HFFc6 (cell line): ENCODE data around the gene SOX12. TPM values are rescaled to one million over a fixed set of nuclear protein-coding genes. Genes with fewer than 3 reads are reported as not detected.

Source experiments
- DNase-seq: peaks from one replicate; pipeline ENCODE4 v3.0.0-alpha.2; 2018
- H3K27ac Mint-ChIP-seq: 2 replicates; pipeline ENCODE4 v1.8.0; 2020; ENCODE audit warnings: mild to moderate bottlenecking, mixed read lengths
- H3K27me3 Mint-ChIP-seq: 2 replicates; pipeline ENCODE4 v1.8.0; 2021; ENCODE audit warnings: mild to moderate bottlenecking, moderate library complexity, mixed read lengths; ENCODE audit not compliant: insufficient read depth
- H3K36me3 Mint-ChIP-seq: 2 replicates; pipeline ENCODE4 v1.8.0; 2021; ENCODE audit warnings: low read depth, mixed read lengths
- H3K4me1 Mint-ChIP-seq: 2 replicates; pipeline ENCODE4 v1.8.0; 2020; ENCODE audit warnings: low read depth, mixed read lengths
- H3K4me3 Mint-ChIP-seq: 2 replicates; pipeline ENCODE4 v1.8.0; 2020; ENCODE audit warnings: mild to moderate bottlenecking, moderate library complexity, mixed read lengths
- H3K9me3 Mint-ChIP-seq: 2 replicates; pipeline ENCODE4 v1.8.0; 2020; ENCODE audit warnings: mild to moderate bottlenecking, mixed read lengths
- CTCF ChIP-seq: fragments of 200-600 bp; sonication (generic); IDR thresholded peaks from 2 replicates; pipeline ENCODE4 v1.5.0; 2021; ENCODE audit warnings: antibody characterized with exemption, mild to moderate bottlenecking
- total RNA-seq, 6 experiments: library from RNA; stranded (reverse); fragmentation: NEBNext Ultra II Directional; extraction: Animal tissue kit (Norgen Biotek cat#: 25700); gene quantifications; 2 replicates in 1 of 6; 3 replicates in 5 of 6; pipeline ENCODE4 v1.2.3, GENCODE V29; 2021

Gene SOX12
- total RNA-seq, 6 experiments from 2014 or later, result 24.5 to 26.3 (median 25.0) TPM

GRCh38 chr20:343107-343506 is 17.8 kb downstream of the SOX12 start:
- no peak for TF ChIP-seq CTCF
- Mint-ChIP-seq H3K9me3 (peaks cover 40% of the 10 kb centered on the region), H3K4me3 (no peak overlapping the region), H3K27ac (no peak overlapping the region), H3K27me3 (peaks cover 8% of the 10 kb centered on the region), H3K36me3 (peaks cover 37% of the 10 kb centered on the region), H3K4me1 (peaks cover 18% of the 10 kb centered on the region)
- DNase-seq, result no peak

GRCh38 chr20:346033-346639 is 20.8 kb downstream of the SOX12 start:
- Mint-ChIP-seq H3K27me3 (peaks cover 8% of the 10 kb centered on the region), H3K27ac (peak overlapping the region; percentile 86), H3K36me3 (peaks cover 37% of the 10 kb centered on the region), H3K4me3 (peak overlapping the region; percentile 94), H3K9me3 (peaks cover 40% of the 10 kb centered on the region), H3K4me1 (peaks cover 26% of the 10 kb centered on the region)
- no peak for TF ChIP-seq CTCF
- no peak for DNase-seq

- Mint-ChIP-seq H3K27me3 (peaks cover 6% of the 10 kb centered on the region), H3K9me3 (peaks cover 35% of the 10 kb centered on the region), H3K4me3 (peak within 1 kb of the TSS; percentile 94), H3K4me1 (peaks cover 21% of the 10 kb centered on the region), H3K27ac (peak within 1 kb of the TSS; percentile 86), H3K36me3 (peaks cover 31% of the 10 kb centered on the region)
- DNase-seq, result peak; percentile 41
- no peak for TF ChIP-seq CTCF
These were observed 21.4 kb downstream of the SOX12 start, which contains the start of gene NRSN2 for GRCh38 chr20:346640-347316. Gene NRSN2 (plus strand): TSS chr20:347111. CDS start chr20:349644, 2,533 bp downstream.

GRCh38 chr20:347317-347639 is 21.9 kb downstream of the SOX12 start:
- peaks cover 30% of the 10 kb centered on the region for H3K9me3 Mint-ChIP-seq
- peak overlapping the region; percentile 86 for H3K27ac Mint-ChIP-seq

More at GRCh38 chr20:347317-347639, 21.9 kb downstream of the SOX12 start:
- no peak for TF ChIP-seq CTCF
- no peak for DNase-seq
- Mint-ChIP-seq H3K4me3 (peak overlapping the region; percentile 94), H3K27me3 (peaks cover 3% of the 10 kb centered on the region; the same call in 1 of the 2 replicates), H3K36me3 (peaks cover 26% of the 10 kb centered on the region), H3K4me1 (peaks cover 17% of the 10 kb centered on the region)
